Measurements from ENCODE around the gene MEGF6.

DNA sequence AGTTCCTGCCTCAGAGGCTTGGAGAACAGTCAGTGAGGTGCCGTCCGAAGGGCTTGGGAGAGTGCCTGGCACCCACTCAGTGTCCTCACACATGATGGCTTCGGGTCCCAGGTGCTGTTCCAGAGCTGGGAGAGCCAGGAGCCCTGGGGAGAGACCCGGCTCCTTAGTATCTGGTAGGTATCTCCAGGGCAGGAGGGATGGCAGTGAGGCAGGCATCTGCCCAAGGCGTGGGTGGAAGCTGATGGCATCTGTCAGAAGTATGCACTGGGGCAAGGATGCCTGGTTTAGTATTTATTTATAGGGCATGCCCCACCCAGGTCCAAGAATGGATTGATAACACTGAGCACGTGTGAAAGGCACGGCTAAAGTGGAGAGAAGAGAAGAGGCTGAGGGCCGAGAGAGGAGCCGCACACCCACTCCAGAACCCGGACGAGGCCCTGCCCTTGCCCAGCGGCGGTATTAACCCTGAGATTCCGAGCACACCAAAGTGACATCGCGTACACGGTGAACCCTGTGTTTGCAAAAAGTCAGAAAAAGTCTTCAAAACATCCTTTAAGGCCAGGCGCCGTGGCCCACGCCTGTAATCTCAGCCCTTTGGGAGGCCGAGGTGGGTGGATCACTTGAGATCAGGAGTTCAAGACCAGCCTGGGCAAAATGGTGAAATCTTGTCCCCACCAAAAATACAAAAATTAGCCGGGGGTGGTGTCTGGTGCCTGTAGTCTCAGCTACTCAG is 43.4 kb upstream of the MEGF6 start:
- TF ChIP-seq ZFP3 (CRISPR knock-in tag; IDR thresholded peaks at IDR 0.05): no peak
- TF ChIP-seq CSDC2 (CRISPR knock-in tag; IDR thresholded peaks at IDR 0.05): no peak
- TF ChIP-seq ZC3H10 (CRISPR knock-in tag; IDR thresholded peaks at IDR 0.05): no peak
- TF ChIP-seq GLIS3 (CRISPR knock-in tag; IDR thresholded peaks at IDR 0.05): no peak
- TF ChIP-seq, protein P1, sequence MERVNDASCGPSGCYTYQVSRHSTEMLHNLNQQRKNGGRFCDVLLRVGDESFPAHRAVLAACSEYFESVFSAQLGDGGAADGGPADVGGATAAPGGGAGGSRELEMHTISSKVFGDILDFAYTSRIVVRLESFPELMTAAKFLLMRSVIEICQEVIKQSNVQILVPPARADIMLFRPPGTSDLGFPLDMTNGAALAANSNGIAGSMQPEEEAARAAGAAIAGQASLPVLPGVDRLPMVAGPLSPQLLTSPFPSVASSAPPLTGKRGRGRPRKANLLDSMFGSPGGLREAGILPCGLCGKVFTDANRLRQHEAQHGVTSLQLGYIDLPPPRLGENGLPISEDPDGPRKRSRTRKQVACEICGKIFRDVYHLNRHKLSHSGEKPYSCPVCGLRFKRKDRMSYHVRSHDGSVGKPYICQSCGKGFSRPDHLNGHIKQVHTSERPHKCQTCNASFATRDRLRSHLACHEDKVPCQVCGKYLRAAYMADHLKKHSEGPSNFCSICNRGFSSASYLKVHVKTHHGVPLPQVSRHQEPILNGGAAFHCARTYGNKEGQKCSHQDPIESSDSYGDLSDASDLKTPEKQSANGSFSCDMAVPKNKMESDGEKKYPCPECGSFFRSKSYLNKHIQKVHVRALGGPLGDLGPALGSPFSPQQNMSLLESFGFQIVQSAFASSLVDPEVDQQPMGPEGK (CRISPR knock-in tag; IDR thresholded peaks at IDR 0.05; ENCODE audit: borderline replicate concordance): no peak
- no peak for TF ChIP-seq SNAI2 (CRISPR knock-in tag; IDR thresholded peaks at IDR 0.05)
- TF ChIP-seq ZFP30 (CRISPR knock-in tag; IDR thresholded peaks at IDR 0.05): no peak

Data from SK-N-SH treated with all-trans-retinoic acid at 6 μM for 48 hours (cell line).